Epithelial cell of proximal tubule (primary cell): Measurements from ENCODE around the gene RHOJ. TPM values are rescaled to one million over a fixed set of nuclear protein-coding genes. Genes with fewer than 3 reads are reported as not detected.

Experiments
- DNase-seq: peaks from one replicate; pipeline ENCODE4 v3.0.0-alpha.2; 2011; ENCODE audit warnings: low read depth
- H3K4me3 ChIP-seq: 2 replicates; pipeline ENCODE4 v1.5.1; 2011; ENCODE audit warnings: low read depth, mild to moderate bottlenecking, low read length
- total RNA-seq: library from RNA; depleted of rRNA; stranded (reverse); fragments of >200 nt; gene quantifications from 2 replicates; pipeline ENCODE4 v1.2.3, GENCODE V29; 2015
- TF ChIP-seq, protein P1 (sequence below): conservative IDR thresholded peaks from 2 replicates; pipeline ENCODE4 v1.5.1; 2012; ENCODE audit warnings: low read depth, mild to moderate bottlenecking, low read length

Gene RHOJ
- total RNA-seq, 1 donor from 2014 or later, result 0.23 TPM

GRCh38 chr14:63191211-63191610 lies 13.0 kb upstream of the RHOJ start:
- no peak overlapping the region for H3K4me3 ChIP-seq
- DNase-seq, result no peak
- TF ChIP-seq, protein P1, sequence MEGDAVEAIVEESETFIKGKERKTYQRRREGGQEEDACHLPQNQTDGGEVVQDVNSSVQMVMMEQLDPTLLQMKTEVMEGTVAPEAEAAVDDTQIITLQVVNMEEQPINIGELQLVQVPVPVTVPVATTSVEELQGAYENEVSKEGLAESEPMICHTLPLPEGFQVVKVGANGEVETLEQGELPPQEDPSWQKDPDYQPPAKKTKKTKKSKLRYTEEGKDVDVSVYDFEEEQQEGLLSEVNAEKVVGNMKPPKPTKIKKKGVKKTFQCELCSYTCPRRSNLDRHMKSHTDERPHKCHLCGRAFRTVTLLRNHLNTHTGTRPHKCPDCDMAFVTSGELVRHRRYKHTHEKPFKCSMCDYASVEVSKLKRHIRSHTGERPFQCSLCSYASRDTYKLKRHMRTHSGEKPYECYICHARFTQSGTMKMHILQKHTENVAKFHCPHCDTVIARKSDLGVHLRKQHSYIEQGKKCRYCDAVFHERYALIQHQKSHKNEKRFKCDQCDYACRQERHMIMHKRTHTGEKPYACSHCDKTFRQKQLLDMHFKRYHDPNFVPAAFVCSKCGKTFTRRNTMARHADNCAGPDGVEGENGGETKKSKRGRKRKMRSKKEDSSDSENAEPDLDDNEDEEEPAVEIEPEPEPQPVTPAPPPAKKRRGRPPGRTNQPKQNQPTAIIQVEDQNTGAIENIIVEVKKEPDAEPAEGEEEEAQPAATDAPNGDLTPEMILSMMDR, result no peak

- TF ChIP-seq, protein P1, result no peak
- DNase-seq, result no peak
- H3K4me3 ChIP-seq, result no peak overlapping the region
These were observed 12.2 kb upstream of the RHOJ start for GRCh38 chr14:63192085-63192484.

DNA sequence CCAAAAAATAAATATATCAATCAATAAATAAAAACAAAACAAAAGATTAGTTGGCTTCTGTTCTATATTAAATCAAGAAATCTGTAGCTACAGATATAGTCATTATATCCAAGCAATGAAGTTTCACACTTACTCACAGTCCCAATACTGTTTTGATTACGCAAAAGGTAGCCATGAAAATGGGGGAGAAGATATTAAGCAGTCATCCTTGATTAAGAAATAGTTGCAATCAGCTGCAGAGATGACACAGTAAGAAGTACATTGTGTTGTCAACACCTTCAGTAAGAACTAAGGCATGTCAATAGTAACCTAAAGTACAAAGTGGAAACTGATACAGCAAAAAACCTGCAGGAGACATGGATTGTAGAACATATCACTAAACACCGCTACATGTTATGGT lies 11.0 kb upstream of the RHOJ start:
- H3K4me3 ChIP-seq, result no peak overlapping the region
- TF ChIP-seq, protein P1, result no peak
- no peak for DNase-seq

- DNase-seq, result no peak
- TF ChIP-seq, protein P1, result no peak
- H3K4me3 ChIP-seq, result no peak overlapping the region
These were observed 4.1 kb upstream of the RHOJ start for GRCh38 chr14:63200035-63200740.

GRCh38 chr14:63200767-63201166 lies 3.5 kb upstream of the RHOJ start:
- TF ChIP-seq, protein P1, result no peak
- no peak overlapping the region for H3K4me3 ChIP-seq
- DNase-seq, result no peak

- DNase-seq, result no peak
- H3K4me3 ChIP-seq, result no peak overlapping the region
- TF ChIP-seq, protein P1, result no peak
These were observed 1.2 kb upstream of the RHOJ start for GRCh38 chr14:63203015-63203414.

GRCh38 chr14:63203618-63204406 lies 431 bp upstream of the RHOJ start:
- DNase-seq, result peak; percentile 49
- TF ChIP-seq, protein P1, result no peak
- H3K4me3 ChIP-seq, result peak overlapping the region; percentile 50
